Breast epithelium (tissue), 4 donors: ENCODE data around the gene TMEM100. TPM values are rescaled to one million over a fixed set of nuclear protein-coding genes. Genes with fewer than 3 reads are reported as not detected.

Source experiments
- DNase-seq, 2 donors: peaks; one replicate each; pipeline ENCODE4 v3.0.0-alpha.2; 2019; ENCODE audit warnings: low spot score in 2 of 2
- H3K27ac ChIP-seq, 2 donors: fragments of 200-600 bp; sonication (generic) in 1 of 2; one replicate each; pipeline ENCODE4 v1.5.1; 2016 to 2019; ENCODE audit warnings: mild to moderate bottlenecking in 1 of 2
- H3K27me3 ChIP-seq, 2 donors: fragments of 200-600 bp; sonication (generic) in 1 of 2; one replicate each; pipeline versions ENCODE4 v1.5.1 to v1.6.0; 2017 to 2019; ENCODE audit warnings: control low read depth in 1 of 2, mild to moderate bottlenecking in 1 of 2
- H3K36me3 ChIP-seq: fragments of 200-600 bp; one replicate; pipeline ENCODE4 v1.5.1; 2019
- H3K4me1 ChIP-seq, 2 donors: fragments of 200-600 bp; sonication (generic); one replicate each; pipeline ENCODE4 v1.5.1; 2016 to 2019; ENCODE audit warnings: control low read depth in 1 of 2
- H3K4me3 ChIP-seq, 3 donors: fragments of 200-600 bp; sonication (generic); 1 replicate in 2 of 3; 2 replicates in 1 of 3; pipeline ENCODE4 v1.5.1; 2016 to 2019; ENCODE audit warnings: mild to moderate bottlenecking in 3 of 3, moderate library complexity in 2 of 3
- H3K9me3 ChIP-seq, 2 donors: fragments of 200-600 bp; sonication (generic) in 1 of 2; one replicate each; pipeline ENCODE4 v1.5.1; 2016 to 2019; ENCODE audit warnings: control low read depth in 1 of 2
- POLR2A ChIP-seq: fragments of 450-650 bp; IDR thresholded peaks from one replicate; pipeline ENCODE4 v1.6.1; 2016; ENCODE audit warnings: antibody characterized with exemption, mild to moderate bottlenecking, moderate library complexity
- POLR2AphosphoS5 ChIP-seq, 3 donors: sonication (generic); formaldehyde crosslinking; IDR thresholded peaks; one replicate each; pipeline ENCODE4 v1.6.1; 2017; ENCODE audit warnings: antibody characterized with exemption in 3 of 3
- intact Hi-C: fragments of 100-400 bp; cut with DNase I; formaldehyde crosslinking; loops from one replicate; pipeline ENCODE4 v1.15.1; 2023; ENCODE audit warnings: low total_unique reads
- total RNA-seq, 3 donors: library from RNA; depleted of rRNA; stranded (reverse); fragments of >200 nt; gene quantifications; one replicate each; pipeline ENCODE4 v1.1.0, GENCODE V29; 2016
- TF ChIP-seq, protein P1 (sequence below), 3 donors: fragments of 450-650 bp; IDR thresholded peaks; one replicate each; pipeline ENCODE4 v1.5.1; 2016 to 2017; ENCODE audit warnings: antibody characterized with exemption in 3 of 3, mild to moderate bottlenecking in 3 of 3, moderate library complexity in 3 of 3

The TMEM100 gene
- total RNA-seq, 3 donors from 2014 or later, result 6.7 to 27.2 (median 20.3) TPM

DNA sequence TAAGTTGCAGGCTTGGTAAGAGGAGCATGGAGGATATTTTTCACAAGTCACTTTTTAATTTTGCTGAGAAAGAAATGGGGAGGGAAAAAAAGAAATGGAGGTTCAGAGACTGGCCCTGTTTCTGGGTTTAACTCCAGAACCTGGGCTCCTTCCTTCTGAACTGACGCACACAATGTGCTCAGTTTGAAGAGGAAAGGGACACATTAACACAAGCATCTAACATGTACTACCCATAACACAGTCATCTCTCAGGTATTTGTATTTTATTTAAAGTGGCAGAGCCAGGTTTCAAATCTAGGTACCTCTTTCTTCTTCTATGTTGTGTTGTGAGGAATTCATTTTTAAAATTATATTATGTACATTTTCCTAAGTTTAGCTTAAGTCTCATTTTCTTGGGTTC lies 5.3 kb upstream of the TMEM100 start:
- no peaks in the 10 kb centered on the region for H3K9me3 ChIP-seq
- H3K4me1 ChIP-seq, result peaks cover 3 to 4% of the 10 kb centered on the region in 2 donors
- intact Hi-C loops, result no loop called here
- no peaks in the 10 kb centered on the region for H3K27me3 ChIP-seq
- H3K36me3 ChIP-seq, result no peaks in the 10 kb centered on the region
- no peak for DNase-seq
- TF ChIP-seq POLR2AphosphoS5 (IDR thresholded peaks at IDR 0.05) (no peak), POLR2A (no peak)
- TF ChIP-seq, protein P1, sequence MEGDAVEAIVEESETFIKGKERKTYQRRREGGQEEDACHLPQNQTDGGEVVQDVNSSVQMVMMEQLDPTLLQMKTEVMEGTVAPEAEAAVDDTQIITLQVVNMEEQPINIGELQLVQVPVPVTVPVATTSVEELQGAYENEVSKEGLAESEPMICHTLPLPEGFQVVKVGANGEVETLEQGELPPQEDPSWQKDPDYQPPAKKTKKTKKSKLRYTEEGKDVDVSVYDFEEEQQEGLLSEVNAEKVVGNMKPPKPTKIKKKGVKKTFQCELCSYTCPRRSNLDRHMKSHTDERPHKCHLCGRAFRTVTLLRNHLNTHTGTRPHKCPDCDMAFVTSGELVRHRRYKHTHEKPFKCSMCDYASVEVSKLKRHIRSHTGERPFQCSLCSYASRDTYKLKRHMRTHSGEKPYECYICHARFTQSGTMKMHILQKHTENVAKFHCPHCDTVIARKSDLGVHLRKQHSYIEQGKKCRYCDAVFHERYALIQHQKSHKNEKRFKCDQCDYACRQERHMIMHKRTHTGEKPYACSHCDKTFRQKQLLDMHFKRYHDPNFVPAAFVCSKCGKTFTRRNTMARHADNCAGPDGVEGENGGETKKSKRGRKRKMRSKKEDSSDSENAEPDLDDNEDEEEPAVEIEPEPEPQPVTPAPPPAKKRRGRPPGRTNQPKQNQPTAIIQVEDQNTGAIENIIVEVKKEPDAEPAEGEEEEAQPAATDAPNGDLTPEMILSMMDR (IDR thresholded peaks at IDR 0.05), result no peak
- H3K4me3 ChIP-seq, result no peak overlapping the region
- H3K27ac ChIP-seq, result no peak overlapping the region

DNA sequence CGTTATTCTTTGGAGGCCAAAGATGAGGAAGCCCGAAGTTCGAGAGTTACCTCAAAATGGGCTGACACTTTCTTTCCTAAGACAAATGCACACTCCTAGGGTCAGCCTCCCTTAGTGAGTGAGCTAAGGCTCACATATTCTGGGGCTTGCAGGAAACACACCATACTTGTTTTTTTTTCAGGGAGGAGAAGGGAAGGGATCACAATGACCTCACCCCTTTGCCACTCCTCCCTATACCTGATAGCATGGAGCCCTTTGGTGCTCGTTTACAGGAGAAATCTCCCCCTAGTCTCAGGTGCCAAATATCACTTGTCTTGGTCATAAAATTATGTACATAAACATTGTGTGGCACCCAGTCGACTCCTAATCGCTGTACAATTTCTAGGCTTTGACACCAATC lies 4.6 kb upstream of the TMEM100 start:
- Histone ChIP-seq H3K4me3 (no peak overlapping the region), H3K27ac (no peak overlapping the region), H3K4me1 (peaks cover 3 to 4% of the 10 kb centered on the region in 2 donors), H3K27me3 (no peaks in the 10 kb centered on the region), H3K36me3 (no peaks in the 10 kb centered on the region), H3K9me3 (no peaks in the 10 kb centered on the region)
- TF ChIP-seq POLR2A, result no peak
- TF ChIP-seq, protein P1 (IDR thresholded peaks at IDR 0.05), result no peak
- TF ChIP-seq POLR2AphosphoS5 (IDR thresholded peaks at IDR 0.05), result no peak
- intact Hi-C loops, result no loop called here
- DNase-seq, result no peak

DNA sequence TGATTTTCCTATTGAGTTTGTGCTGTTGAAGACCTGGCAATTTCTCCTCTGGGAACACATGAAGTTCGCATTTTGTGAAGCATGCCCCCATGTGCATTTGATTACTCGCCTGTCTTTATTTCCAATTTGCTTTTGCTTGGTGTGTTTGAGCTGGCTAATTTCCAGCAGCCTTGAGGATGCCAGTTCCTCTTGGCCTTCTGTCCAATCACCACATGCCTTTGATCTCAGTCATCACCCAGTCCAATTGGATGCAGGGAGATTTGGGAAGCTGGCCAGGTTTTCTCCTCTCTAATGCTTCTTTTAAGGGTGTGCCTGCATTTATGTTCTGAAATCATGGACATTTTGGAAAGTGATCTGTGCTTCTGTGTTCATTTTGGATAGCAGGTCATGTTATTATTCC lies 3.8 kb upstream of the TMEM100 start:
- Histone ChIP-seq H3K36me3 (no peaks in the 10 kb centered on the region), H3K4me1 (peaks cover 0 to 3% of the 10 kb centered on the region in 2 donors), H3K27ac (peak overlapping the region; percentile 11 to 57), H3K9me3 (no peaks in the 10 kb centered on the region), H3K4me3 (no peak overlapping the region), H3K27me3 (no peaks in the 10 kb centered on the region)
- TF ChIP-seq, protein P1 (IDR thresholded peaks at IDR 0.05), result no peak
- TF ChIP-seq POLR2AphosphoS5 (IDR thresholded peaks at IDR 0.05) (peak in 1 of 3 donors; percentile 68), POLR2A (no peak)
- intact Hi-C loops, result no loop called here
- DNase-seq, result peak in 1 of 2 donors; percentile 25

DNA sequence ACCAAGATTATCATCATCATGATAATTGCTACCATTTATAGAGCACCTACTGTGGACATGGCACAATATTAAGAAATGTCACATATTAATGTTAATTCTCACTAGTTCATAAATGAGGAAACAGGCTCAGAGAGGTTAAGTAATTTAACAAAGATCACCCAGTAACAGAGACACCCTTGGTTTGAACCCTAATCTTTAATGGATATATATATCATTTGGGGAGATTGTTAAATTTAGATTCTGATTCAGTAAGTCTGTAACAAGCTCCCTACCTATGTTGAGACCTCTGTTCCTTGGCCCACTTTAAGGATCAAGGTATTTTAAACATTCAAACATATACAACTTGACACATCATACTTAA lies 804 bp upstream of the TMEM100 start:
- intact Hi-C loops, result no loop called here
- Histone ChIP-seq H3K4me1 (peaks cover 0 to 3% of the 10 kb centered on the region in 2 donors), H3K9me3 (no peaks in the 10 kb centered on the region), H3K27ac (peak overlapping the region; percentile 36 to 70), H3K27me3 (no peaks in the 10 kb centered on the region), H3K4me3 (peak overlapping the region in 2 of 3 donors; percentile 36 to 53), H3K36me3 (no peaks in the 10 kb centered on the region)
- TF ChIP-seq POLR2A (no peak), POLR2AphosphoS5 (IDR thresholded peaks at IDR 0.05) (no peak)
- TF ChIP-seq, protein P1 (IDR thresholded peaks at IDR 0.05), result no peak
- no peak for DNase-seq

DNA sequence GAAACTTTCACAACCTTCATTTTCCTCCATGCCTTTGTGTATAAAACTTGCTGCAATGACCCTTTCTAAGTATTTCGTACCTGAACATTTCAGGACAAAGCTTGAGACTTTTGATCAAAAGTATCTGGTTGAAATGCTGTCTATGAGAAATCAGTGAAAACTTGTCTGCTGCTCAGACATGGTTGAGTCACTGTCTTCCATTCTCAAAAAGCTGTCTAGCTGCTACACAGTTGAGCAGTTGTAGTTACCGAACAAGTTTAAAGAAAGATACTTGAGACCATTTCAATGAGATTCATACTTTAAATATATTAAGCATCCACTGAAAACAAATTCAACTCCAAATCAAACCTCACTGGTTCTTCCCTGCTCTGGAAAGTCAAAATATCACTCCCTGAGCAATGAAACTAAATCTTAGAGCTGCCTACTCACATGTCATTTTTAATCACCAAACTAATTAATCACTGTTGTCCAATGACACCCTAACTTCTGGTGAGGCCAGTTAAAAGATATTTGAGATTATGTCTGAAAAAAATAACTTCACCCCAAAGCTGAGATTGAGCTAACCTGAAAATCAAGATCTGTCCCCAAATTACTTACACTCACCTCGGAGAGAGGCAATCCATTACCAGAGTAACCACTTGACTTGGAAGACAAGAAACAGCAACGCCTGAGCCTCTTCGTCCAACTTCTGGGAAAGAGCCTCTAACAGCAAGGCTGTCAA lies 488 bp downstream of the TMEM100 start:
- intact Hi-C loops, result no loop called here
- H3K4me1 ChIP-seq, result peaks cover 0 to 3% of the 10 kb centered on the region in 2 donors
- H3K36me3 ChIP-seq, result no peaks in the 10 kb centered on the region
- H3K27ac ChIP-seq, result peak overlapping the region; percentile 36 to 40
- no peak for DNase-seq
- H3K4me3 ChIP-seq, result peak overlapping the region; percentile 33 to 53 (median 36)
- no peaks in the 10 kb centered on the region for H3K9me3 ChIP-seq
- H3K27me3 ChIP-seq, result no peaks in the 10 kb centered on the region
- TF ChIP-seq POLR2AphosphoS5 (IDR thresholded peaks at IDR 0.05) (no peak), POLR2A (no peak)
- TF ChIP-seq, protein P1 (IDR thresholded peaks at IDR 0.05), result no peak
